Fibroblast of lung (primary cell): Measurements from ENCODE around the gene TPCN2. TPM values are rescaled to one million over a fixed set of nuclear protein-coding genes. Genes with fewer than 3 reads are reported as not detected.

Experiments used
- DNase-seq, 2 donors: peaks; one replicate each; pipeline versions ENCODE4 v3.0.0 to v3.0.0-alpha.2; 2010; ENCODE audit warnings: low read depth in 2 of 2
- H2AFZ ChIP-seq: 2 replicates; pipeline ENCODE4 v1.5.1; 2012; ENCODE audit warnings: low read length, control low read depth, inconsistent platforms
- H3K27ac ChIP-seq: 2 replicates; pipeline ENCODE4 v1.5.1; 2011; ENCODE audit warnings: low read length, control low read depth; ENCODE audit not compliant: insufficient read depth
- H3K27me3 ChIP-seq: 2 replicates; pipeline ENCODE4 v1.5.1; 2011; ENCODE audit warnings: mild to moderate bottlenecking, low read length; ENCODE audit not compliant: control insufficient read depth, insufficient read depth
- H3K36me3 ChIP-seq: 2 replicates; pipeline ENCODE4 v1.5.1; 2011; ENCODE audit warnings: low read length; ENCODE audit not compliant: control insufficient read depth, insufficient read depth
- H3K4me1 ChIP-seq: 2 replicates; pipeline ENCODE4 v1.5.1; 2011; ENCODE audit warnings: low read length; ENCODE audit not compliant: control insufficient read depth, insufficient read depth; ENCODE audit errors: extremely low read depth
- H3K4me2 ChIP-seq: 2 replicates; pipeline ENCODE4 v1.5.1; 2011; ENCODE audit warnings: low read length, control low read depth; ENCODE audit not compliant: insufficient read depth; ENCODE audit errors: extremely low read depth
- H3K4me3 ChIP-seq, 4 experiments: fragments of 200-600 bp in 1 of 4; sonication (generic) in 1 of 4; replicated peaks in 1 of 4; 2 replicates each; pipeline ENCODE4 v1.5.1; 2011 to 2016; ENCODE audit warnings: low read length in 4 of 4, low read depth in 3 of 4, mild to moderate bottlenecking in 3 of 4, control low read depth in 2 of 4, inconsistent platforms in 1 of 4, mixed read lengths in 1 of 4; ENCODE audit not compliant: insufficient read depth in 1 of 4; ENCODE audit errors: control extremely low read depth in 1 of 4
- H3K79me2 ChIP-seq: 2 replicates; pipeline ENCODE4 v1.5.1; 2012; ENCODE audit warnings: mild to moderate bottlenecking, low read length, inconsistent platforms; ENCODE audit not compliant: control insufficient read depth, insufficient read depth
- H3K9ac ChIP-seq: 2 replicates; pipeline ENCODE4 v1.5.1; 2011; ENCODE audit warnings: mild to moderate bottlenecking, low read length, control low read depth; ENCODE audit not compliant: insufficient read depth
- H3K9me3 ChIP-seq: 2 replicates; pipeline ENCODE4 v1.5.1; 2012; ENCODE audit warnings: low read depth, low read length; ENCODE audit not compliant: control insufficient read depth, insufficient read depth
- H4K20me1 ChIP-seq: 2 replicates; pipeline ENCODE4 v1.5.1; 2011; ENCODE audit warnings: low read length; ENCODE audit not compliant: control insufficient read depth, insufficient read depth; ENCODE audit errors: extremely low read depth
- CTCF ChIP-seq, 2 donors: IDR thresholded peaks in 1 of 2; conservative IDR thresholded peaks in 1 of 2; 1 replicate in 1 of 2; 2 replicates in 1 of 2; pipeline ENCODE4 v1.5.1; 2011 to 2012; ENCODE audit warnings: low read length in 2 of 2, control low read depth in 1 of 2, inconsistent platforms in 1 of 2, low read depth in 1 of 2, mild to moderate bottlenecking in 1 of 2
- EZH2 ChIP-seq: IDR thresholded peaks from 2 replicates; pipeline ENCODE4 v1.5.1; 2012; ENCODE audit warnings: low read length, control low read depth, mild to moderate bottlenecking; ENCODE audit errors: missing control alignments
- polyA plus RNA-seq, 2 donors: library from polyadenylated mRNA; depleted of rRNA in 1 of 2; stranded (reverse) in 1 of 2; unstranded in 1 of 2; fragments of >200 nt; gene quantifications; 2 replicates each; pipeline ENCODE4 v1.2.1, GENCODE V29; 2011 to 2012; ENCODE audit warnings: missing spikeins in 1 of 2
- total RNA-seq: library from RNA; depleted of rRNA; stranded (reverse); fragments of >200 nt; gene quantifications from 2 replicates; pipeline ENCODE4 v1.2.1, GENCODE V29; 2014

TPCN2 gene
- total and polyA plus RNA-seq, 2 donors (not counting 1 experiment from before 2014, with no cell fraction given): 9.7 to 11.7 TPM

GRCh38 chr11:69078508-69078907, 29.8 kb downstream of the TPCN2 start:
- no peaks in the 10 kb centered on the region for H3K9me3 ChIP-seq
- H3K4me2 ChIP-seq: no peak overlapping the region
- peaks cover 15% of the 10 kb centered on the region for H3K4me1 ChIP-seq
- H3K36me3 ChIP-seq: peaks cover 7% of the 10 kb centered on the region
- TF ChIP-seq CTCF (conservative IDR thresholded peaks at IDR 0.05 in 1 of 2, IDR thresholded peaks at IDR 0.05 in 1 of 2; ENCODE audit: low read depth in 1 of 2, low read length in 2 of 2): no peak
- no peak for TF ChIP-seq EZH2
- no peaks in the 10 kb centered on the region for H3K79me2 ChIP-seq
- no peaks in the 10 kb centered on the region for H4K20me1 ChIP-seq
- no peak overlapping the region for H2AFZ ChIP-seq
- H3K4me3 ChIP-seq: no peak overlapping the region
- H3K27ac ChIP-seq: no peak overlapping the region
- no peaks in the 10 kb centered on the region for H3K27me3 ChIP-seq
- DNase-seq: no peak
- H3K9ac ChIP-seq: no peak overlapping the region

- Histone ChIP-seq H3K27ac (no peak overlapping the region), H3K4me2 (no peak overlapping the region), H4K20me1 (no peaks in the 10 kb centered on the region), H2AFZ (no peak overlapping the region), H3K36me3 (peaks cover 9% of the 10 kb centered on the region), H3K4me1 (peaks cover 15% of the 10 kb centered on the region), H3K9me3 (no peaks in the 10 kb centered on the region), H3K9ac (no peak overlapping the region), H3K27me3 (no peaks in the 10 kb centered on the region), H3K79me2 (no peaks in the 10 kb centered on the region), H3K4me3 (no peak overlapping the region)
- TF ChIP-seq CTCF (conservative IDR thresholded peaks at IDR 0.05 in 1 of 2, IDR thresholded peaks at IDR 0.05 in 1 of 2; ENCODE audit: low read depth in 1 of 2, low read length in 2 of 2) (no peak), EZH2 (no peak)
- DNase-seq: no peak
Observed at GRCh38 chr11:69078930-69079605, 30.3 kb downstream of the TPCN2 start.

- no peak overlapping the region for H3K4me2 ChIP-seq
- H3K79me2 ChIP-seq: no peaks in the 10 kb centered on the region
- H3K4me3 ChIP-seq: no peak overlapping the region
- no peak overlapping the region for H3K9ac ChIP-seq
- H2AFZ ChIP-seq: no peak overlapping the region
- peaks cover 10% of the 10 kb centered on the region for H3K4me1 ChIP-seq
- no peaks in the 10 kb centered on the region for H4K20me1 ChIP-seq
- H3K27me3 ChIP-seq: no peaks in the 10 kb centered on the region
- no peaks in the 10 kb centered on the region for H3K9me3 ChIP-seq
- DNase-seq: no peak
- peak overlapping the region; percentile 20 for H3K27ac ChIP-seq
- TF ChIP-seq EZH2: no peak
- TF ChIP-seq CTCF (conservative IDR thresholded peaks at IDR 0.05 in 1 of 2, IDR thresholded peaks at IDR 0.05 in 1 of 2; ENCODE audit: low read depth in 1 of 2, low read length in 2 of 2): no peak
- peaks cover 9% of the 10 kb centered on the region for H3K36me3 ChIP-seq
Observed at GRCh38 chr11:69079661-69080256, 31.0 kb downstream of the TPCN2 start.
